Stromal cell of bone marrow (primary cell): ENCODE measurements around the gene CADM2.
"Not testable (repeated sequence)": the region's sequence is repeated elsewhere in the genome, so short reads cannot be mapped to it uniquely, and the experiment has no call there.

Experiments used
- DNase-seq: peaks from one replicate; pipeline ENCODE4 v3.0.0-alpha.2; 2012; ENCODE audit warnings: low read depth

Gene CADM2

DNA sequence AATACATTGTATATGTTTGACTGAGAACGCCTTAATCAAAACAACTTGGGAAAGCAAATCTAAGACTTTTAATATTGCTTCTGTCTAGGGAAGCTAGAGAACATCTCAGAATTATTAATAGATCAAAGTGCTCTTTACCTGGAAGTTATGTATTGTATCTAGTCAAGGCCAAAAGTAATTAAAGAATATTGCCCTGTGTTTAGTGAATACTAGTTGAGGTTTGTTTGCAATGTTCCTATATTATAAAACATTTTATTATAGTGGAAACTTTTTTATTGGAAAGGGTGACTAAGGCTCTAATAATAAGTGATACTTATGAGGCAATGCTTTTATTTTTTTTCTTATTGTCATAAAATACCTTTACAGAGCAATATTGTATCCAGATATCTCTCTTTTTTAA is 118.2 kb downstream of the CADM2 start:
- no peak for DNase-seq

GRCh38 chr3:85081191-85081906 is 122.6 kb downstream of the CADM2 start:
- DNase-seq = no peak

GRCh38 chr3:85090495-85090894 is 131.7 kb downstream of the CADM2 start:
- DNase-seq = no peak

GRCh38 chr3:85100316-85100715 is 141.5 kb downstream of the CADM2 start:
- no peak for DNase-seq

GRCh38 chr3:85102781-85103180 is 144.0 kb downstream of the CADM2 start:
- DNase-seq = no peak

DNA sequence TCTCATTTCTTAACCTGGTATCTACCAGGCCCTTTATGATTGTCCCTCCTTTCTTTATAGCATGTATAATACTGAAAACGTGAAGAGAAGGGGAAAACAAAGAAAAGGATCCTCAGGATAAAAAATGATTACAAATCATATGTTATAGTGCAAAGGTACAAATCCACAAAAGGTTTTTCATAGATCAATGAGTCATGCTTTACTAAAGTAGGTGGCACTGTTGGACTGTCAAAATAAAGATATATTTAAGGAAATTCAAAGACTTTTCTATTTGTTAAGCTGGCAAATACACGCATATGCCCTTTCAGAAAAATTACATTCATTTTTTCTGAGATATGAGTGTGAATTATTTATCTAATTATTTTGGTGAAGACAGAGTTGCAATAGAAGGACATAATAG is 151.6 kb downstream of the CADM2 start:
- no peak for DNase-seq

DNA sequence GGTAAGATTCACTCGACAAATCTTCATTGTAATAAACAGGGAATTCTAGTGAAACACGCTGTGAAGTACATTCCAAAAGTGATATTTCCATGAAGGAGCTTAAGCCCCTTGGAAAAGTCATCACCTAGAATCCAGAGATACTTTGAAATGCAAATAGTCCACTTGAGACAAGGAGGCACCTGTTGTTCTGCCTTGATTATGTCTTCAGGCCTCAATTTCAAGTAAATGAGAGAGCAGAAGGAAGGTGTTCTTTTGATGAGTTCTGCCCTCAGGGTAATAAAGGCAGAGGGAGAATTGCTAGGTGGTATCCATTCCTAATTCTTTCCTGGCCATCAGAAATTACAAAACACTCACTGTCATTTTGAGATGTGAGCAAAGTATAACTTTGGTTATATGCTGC is 162.1 kb downstream of the CADM2 start:
- no peak for DNase-seq

DNA sequence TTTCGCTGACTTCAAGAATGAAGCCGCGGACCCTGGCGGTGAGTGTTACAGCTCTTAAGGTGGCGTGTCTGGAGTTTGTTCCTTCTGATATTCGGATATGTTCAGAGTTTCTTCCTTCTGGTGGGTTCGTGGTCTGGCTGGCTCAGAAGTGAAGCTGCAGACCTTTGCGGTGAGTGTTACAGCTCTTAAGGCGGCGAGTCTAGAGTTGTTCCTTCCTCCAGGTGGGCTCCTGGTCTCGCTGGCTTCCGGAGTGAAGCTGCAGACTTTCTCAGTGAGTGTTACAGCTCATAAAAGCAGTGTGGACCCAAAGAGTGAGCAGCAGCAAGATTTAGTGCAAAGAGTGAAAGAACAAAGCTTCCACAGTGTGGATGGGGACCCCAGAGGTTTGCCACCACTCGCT is 174.1 kb downstream of the CADM2 start:
- DNase-seq = not testable (repeated sequence)

- not testable (repeated sequence) for DNase-seq
Measured at GRCh38 chr3:85133691-85134420, 175.1 kb downstream of the CADM2 start.

- no peak for DNase-seq
Measured at GRCh38 chr3:85142626-85143025, 183.8 kb downstream of the CADM2 start.

DNA sequence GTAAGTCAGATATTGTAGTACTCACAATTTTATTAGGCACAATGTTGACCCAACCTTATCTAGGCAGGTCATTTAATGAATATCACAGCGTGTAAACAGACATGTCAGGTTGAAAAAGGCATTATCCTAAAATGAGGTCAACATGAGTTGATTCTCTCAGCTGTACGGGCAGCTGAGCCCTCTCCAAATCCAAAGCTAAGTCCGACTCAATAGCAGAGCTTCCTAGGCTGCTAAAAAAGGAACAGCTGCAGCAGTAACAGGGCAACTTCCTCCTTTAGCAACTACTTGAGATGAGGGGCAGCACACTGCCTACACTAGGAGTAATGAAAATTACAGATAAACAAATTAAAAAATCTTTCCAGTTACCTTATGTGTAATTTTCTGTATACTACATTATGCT is 189.2 kb downstream of the CADM2 start:
- DNase-seq = no peak

- DNase-seq = no peak
Measured at GRCh38 chr3:85151555-85151954, 192.8 kb downstream of the CADM2 start.

GRCh38 chr3:85153279-85153678 is 194.5 kb downstream of the CADM2 start:
- DNase-seq = not testable (repeated sequence)

DNA sequence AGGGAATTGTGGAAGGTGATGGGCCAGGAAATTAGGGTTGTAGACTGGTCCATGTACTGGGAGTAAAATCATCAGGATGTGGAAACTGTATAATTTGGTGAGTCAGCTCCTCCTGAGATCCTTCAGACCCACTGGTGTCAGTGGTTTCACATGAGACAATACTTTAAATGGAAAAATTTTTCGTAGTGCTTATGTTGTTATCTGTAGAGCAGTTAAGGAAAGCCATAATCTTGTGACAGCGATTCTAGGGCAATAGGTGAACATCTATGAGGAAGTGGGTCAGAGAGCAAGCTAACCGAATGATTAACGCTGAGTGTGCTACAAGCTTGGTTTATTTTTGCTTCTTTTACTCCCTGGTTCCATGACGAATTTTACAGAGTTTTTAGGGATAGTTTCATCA is 200.6 kb downstream of the CADM2 start:
- DNase-seq = no peak

GRCh38 chr3:85161544-85161943 is 202.8 kb downstream of the CADM2 start:
- DNase-seq = no peak

GRCh38 chr3:85162905-85163304 is 204.1 kb downstream of the CADM2 start:
- no peak for DNase-seq

DNA sequence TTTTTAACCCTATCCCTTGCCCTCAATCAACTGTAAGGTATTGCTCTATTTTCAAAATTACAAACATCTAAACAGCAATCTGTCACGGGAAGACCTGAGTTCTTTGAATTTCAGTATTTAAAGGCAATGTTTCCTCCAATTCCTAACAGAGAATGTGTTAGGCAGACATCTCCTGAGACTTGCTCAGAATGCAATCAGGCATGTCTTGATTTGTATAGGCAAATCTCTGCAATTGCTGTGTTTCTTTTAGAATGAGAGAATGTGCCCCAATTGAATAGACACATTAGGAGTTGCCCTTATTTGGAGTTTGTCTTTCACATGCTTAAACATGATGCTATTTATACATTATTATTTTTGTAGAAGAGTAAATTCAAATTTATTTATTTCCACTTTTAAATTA is 205.6 kb downstream of the CADM2 start:
- DNase-seq = no peak

DNA sequence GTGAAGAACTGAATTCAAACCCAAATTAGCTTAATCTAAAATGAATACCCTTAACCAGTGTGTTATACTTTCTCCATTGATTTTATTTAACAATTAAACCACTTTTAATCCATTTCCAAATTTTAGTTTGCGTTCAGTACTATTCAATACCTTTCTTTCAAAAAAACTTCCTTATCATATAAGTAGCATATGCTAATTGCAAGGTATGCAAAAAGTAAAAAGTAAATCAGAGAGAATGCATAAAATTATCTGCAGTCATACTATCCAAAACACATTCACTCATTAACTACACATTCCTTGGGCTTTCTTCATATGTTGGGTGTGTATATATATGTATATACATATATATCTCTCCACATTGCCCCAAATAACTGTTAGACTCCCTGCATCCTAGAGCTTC is 208.8 kb downstream of the CADM2 start:
- no peak for DNase-seq

DNA sequence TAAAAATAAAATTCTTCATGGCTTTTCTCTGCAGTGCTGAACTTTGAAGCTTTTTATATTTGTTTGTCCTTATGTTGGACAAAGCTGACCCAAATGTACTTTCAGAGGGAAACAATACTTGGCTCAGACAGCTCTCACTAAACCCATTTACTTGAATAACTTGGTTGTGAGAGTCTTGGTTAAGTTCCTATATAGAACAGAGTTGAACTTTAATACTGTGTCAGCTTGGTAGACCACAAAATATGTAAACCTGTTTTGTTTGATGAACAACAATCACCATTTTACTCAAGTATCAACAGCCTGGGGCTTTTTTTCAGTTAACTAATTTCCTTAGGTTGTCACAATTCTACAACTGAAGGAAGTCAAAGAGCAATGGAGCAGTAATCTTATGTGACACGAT is 211.9 kb downstream of the CADM2 start:
- DNase-seq = no peak

DNA sequence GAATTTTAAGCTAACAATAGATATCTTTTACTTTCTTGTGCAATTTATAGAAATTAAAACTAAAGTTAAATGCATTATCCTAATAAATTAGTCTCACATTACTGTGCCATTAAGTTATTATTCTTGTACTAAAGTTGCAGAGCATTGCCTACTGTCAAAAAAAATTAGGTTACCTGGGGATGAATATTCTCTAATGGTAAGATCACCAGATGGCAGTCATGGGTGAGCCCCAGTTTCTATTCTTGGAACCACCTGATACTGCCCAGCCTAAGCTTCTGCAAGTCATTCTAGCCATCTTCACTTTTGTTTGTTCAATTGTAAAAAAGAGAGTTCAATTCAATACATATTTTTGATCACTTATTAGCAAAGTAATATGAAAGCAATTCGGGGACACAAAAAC is 213.2 kb downstream of the CADM2 start:
- DNase-seq = no peak

- DNase-seq = no peak
Measured at GRCh38 chr3:85176799-85177198, 218.0 kb downstream of the CADM2 start.

DNA sequence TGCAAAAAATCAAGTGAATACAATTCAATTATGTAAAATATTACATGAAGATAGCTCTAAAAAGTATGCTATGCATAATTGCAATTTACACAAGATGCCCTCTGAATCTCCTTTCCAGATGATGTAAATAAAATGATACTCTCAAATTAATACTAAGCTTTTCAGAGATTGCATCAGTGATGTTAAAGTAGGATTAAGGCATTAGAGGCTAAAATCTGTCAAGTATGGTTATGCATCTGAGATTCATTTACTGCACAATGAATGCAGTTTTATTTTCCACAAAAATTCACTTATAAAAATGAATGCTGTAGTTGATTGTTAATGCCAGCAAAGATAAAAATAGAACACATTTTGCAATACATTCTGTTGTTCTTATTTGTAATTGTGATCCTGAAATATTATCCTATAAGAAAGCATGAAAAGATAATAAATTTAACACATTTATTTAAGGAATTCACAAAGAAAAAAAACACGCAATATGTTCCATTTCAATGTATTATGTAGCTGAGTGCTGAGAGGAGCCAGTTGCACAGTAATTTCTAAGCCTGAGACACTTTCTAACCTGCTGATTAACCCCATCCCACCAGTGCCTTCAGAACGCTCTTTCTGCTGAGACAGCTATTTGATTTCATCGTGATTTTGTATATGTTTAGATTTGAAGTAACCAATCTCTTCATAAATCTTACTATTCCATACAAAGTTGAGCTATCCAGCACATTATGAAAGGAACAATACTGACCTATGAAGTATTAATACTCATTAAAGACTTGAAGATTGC is 224.4 kb downstream of the CADM2 start:
- DNase-seq = no peak

DNA sequence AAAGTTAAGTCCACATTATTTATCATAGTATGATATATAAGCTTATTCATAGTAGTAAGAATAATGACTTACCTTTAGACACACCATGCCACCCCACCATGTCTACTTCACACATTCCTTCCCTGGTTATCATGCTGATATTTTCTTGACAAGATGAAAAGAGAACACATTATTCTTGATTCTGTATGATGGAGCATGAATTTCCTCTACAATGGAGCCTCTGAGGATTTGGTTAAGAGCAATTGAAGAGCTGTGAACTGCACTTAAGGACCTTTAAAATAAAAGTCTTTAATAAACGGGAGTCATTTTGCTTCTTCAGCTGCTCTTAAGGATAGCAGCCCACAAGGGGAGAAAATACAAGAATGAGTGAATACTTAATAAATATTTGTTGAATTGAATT is 226.7 kb downstream of the CADM2 start:
- DNase-seq = no peak
